IPS DF 4.7 (cell line): ENCODE results near the gene GPR26.

Source experiments
- DNase-seq: peaks from one replicate; pipeline ENCODE4 v3.0.0-alpha.2; 2013; ENCODE audit warnings: low spot score; ENCODE audit errors: extremely low read depth

Gene GPR26

GRCh38 chr10:123645615-123646014 is 20.5 kb upstream of the GPR26 start:
- DNase-seq = no peak

GRCh38 chr10:123648595-123648994 is 17.6 kb upstream of the GPR26 start:
- DNase-seq = no peak

- no peak for DNase-seq
Observed at GRCh38 chr10:123649676-123650075, 16.5 kb upstream of the GPR26 start.

GRCh38 chr10:123651421-123652047 is 14.6 kb upstream of the GPR26 start:
- no peak for DNase-seq

- DNase-seq = no peak
Observed at GRCh38 chr10:123655751-123656150, 10.4 kb upstream of the GPR26 start.

- DNase-seq = no peak
Observed at GRCh38 chr10:123663522-123663921, 2.6 kb upstream of the GPR26 start.

- DNase-seq = no peak
Observed at GRCh38 chr10:123665491-123666286, 466 bp upstream of the GPR26 start.

GRCh38 chr10:123669886-123670285 is 3.7 kb downstream of the GPR26 start:
- DNase-seq = no peak

- DNase-seq = no peak
Observed at GRCh38 chr10:123673198-123673597, 7.0 kb downstream of the GPR26 start.

- no peak for DNase-seq
Observed at GRCh38 chr10:123674741-123675140, 8.6 kb downstream of the GPR26 start.

- DNase-seq = no peak
Observed at GRCh38 chr10:123675811-123676210, 9.7 kb downstream of the GPR26 start.

GRCh38 chr10:123677556-123677955 is 11.4 kb downstream of the GPR26 start:
- no peak for DNase-seq

- DNase-seq = no peak
Observed at GRCh38 chr10:123678376-123678775, 12.2 kb downstream of the GPR26 start.

GRCh38 chr10:123681285-123681684 is 15.1 kb downstream of the GPR26 start:
- no peak for DNase-seq

GRCh38 chr10:123682477-123682876 is 16.3 kb downstream of the GPR26 start:
- no peak for DNase-seq

- DNase-seq = no peak
Observed at GRCh38 chr10:123683459-123683858, 17.3 kb downstream of the GPR26 start.

- no peak for DNase-seq
Observed at GRCh38 chr10:123683865-123684264, 17.7 kb downstream of the GPR26 start.

- DNase-seq = no peak
Observed at GRCh38 chr10:123685260-123685659, 19.1 kb downstream of the GPR26 start.

- DNase-seq = no peak
Observed at GRCh38 chr10:123687758-123688157, 21.6 kb downstream of the GPR26 start.

- no peak for DNase-seq
Observed at GRCh38 chr10:123689880-123690279, 23.7 kb downstream of the GPR26 start.

- no peak for DNase-seq
Observed at GRCh38 chr10:123703195-123703790, 37.1 kb downstream of the GPR26 start.

- DNase-seq = no peak
Observed at GRCh38 chr10:123704076-123704475, 37.9 kb downstream of the GPR26 start.

GRCh38 chr10:123704812-123705211 is 38.7 kb downstream of the GPR26 start:
- no peak for DNase-seq
